RWPE1 (cell line): ENCODE measurements around the gene NPHS1.
"Not testable (repeated sequence)": the region's sequence is repeated elsewhere in the genome, so short reads cannot be mapped to it uniquely, and the experiment has no call there.

ENCODE experiments used
- CTCF ChIA-PET: fragments of 350-600 bp; sonication (Branson Sonifier 250); formaldehyde crosslinking; extraction: SDS; loops from one replicate; lab custom pipeline; 2021; lab: Yijun Ruan, JAX
- POLR2A ChIA-PET: fragments of 400-600 bp; formaldehyde crosslinking; extraction: SDS; loops from one replicate; lab custom pipeline; 2020; ENCODE audit warnings: antibody characterized with exemption; ENCODE audit not compliant: low non-redundant PET; lab: Yijun Ruan, JAX
- DNase-seq: peaks from one replicate; pipeline ENCODE4 v3.0.0; 2012; ENCODE audit warnings: low spot score
- H3K27ac ChIP-seq: fragments of 450-650 bp; 2 replicates; pipeline ENCODE4 v1.5.1; 2017
- CTCF ChIP-seq: fragments of 450-650 bp; conservative IDR thresholded peaks from 2 replicates; pipeline ENCODE4 v1.5.1; 2017; ENCODE audit warnings: low read depth, mild to moderate bottlenecking

Gene NPHS1

GRCh38 chr19:35845215-35846037 is 6.9 kb downstream of the NPHS1 start:
- TF ChIP-seq CTCF: no peak
- ChIA-PET CTCF (interaction anchor here (0.6 to 0.7 kb wide), 4 partner anchors 11 to 326 kb away, joined by 3 to 6 read pairs (median 4); no protein-coding TSS in a partner anchor), POLR2A (no interaction called here)
- peak; percentile 35 for DNase-seq
- no peak overlapping the region for H3K27ac ChIP-seq

- CTCF ChIA-PET: interaction anchor here (0.6 to 0.7 kb wide), 2 partner anchors 14 to 97 kb away, joined by 5 to 6 read pairs; no protein-coding TSS in a partner anchor
- TF ChIP-seq CTCF: no peak
- POLR2A ChIA-PET: no interaction called here
- no peak for DNase-seq
- H3K27ac ChIP-seq: no peak overlapping the region
These were observed 7.7 kb downstream of the NPHS1 start for GRCh38 chr19:35844482-35845214.

GRCh38 chr19:35843676-35844481 is 8.4 kb downstream of the NPHS1 start:
- POLR2A ChIA-PET: no interaction called here
- peak; percentile 41 for DNase-seq
- CTCF ChIA-PET: no interaction called here
- no peak for TF ChIP-seq CTCF
- H3K27ac ChIP-seq: no peak overlapping the region

GRCh38 chr19:35842666-35843272 is 9.5 kb downstream of the NPHS1 start:
- ChIA-PET POLR2A (no interaction called here), CTCF (no interaction called here)
- TF ChIP-seq CTCF: no peak
- no peak for DNase-seq
- H3K27ac ChIP-seq: no peak overlapping the region

DNA sequence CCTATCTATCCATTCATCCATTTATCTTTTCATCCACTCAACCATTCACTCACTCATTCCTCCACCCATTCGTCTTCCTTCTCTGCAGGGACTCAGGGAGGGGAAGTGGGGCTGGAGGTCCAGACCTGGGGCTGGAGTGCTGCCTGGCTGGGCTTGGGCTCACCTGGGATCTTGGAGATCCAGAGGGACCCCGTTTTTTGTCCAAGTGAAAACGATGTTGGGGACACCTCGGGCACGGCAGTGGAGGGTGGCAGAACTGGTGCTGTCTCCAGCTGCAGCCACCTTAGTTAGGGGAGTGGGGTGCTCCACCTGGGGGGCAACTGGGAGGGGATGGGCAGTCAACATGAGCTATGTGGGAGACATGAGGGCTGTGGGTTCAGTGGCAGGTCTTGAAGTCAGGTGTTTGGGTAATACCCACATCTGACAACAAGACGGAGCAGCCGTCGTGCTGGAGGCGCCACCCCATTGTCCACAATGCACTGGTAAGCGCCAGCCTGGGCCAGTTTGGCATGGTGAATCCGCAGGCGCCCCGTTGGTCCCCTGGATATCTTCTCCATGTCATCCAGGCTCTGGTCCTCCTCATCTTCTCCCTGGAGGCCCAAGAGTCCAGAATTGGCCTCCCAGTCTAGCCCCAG is 10.2 kb downstream of the NPHS1 start:
- CTCF ChIA-PET: no interaction called here
- no peak overlapping the region for H3K27ac ChIP-seq
- POLR2A ChIA-PET: no interaction called here
- no peak for TF ChIP-seq CTCF
- no peak for DNase-seq

- CTCF ChIA-PET: interaction anchor here (0.5 kb wide), 1 partner anchor 46 kb away, joined by 3 read pairs; no protein-coding TSS in a partner anchor
- POLR2A ChIA-PET: not testable (repeated sequence)
These were observed 16.2 kb downstream of the NPHS1 start for GRCh38 chr19:35836096-35836495.

More at GRCh38 chr19:35836096-35836495, 16.2 kb downstream of the NPHS1 start:
- not testable (repeated sequence) for H3K27ac ChIP-seq, DNase-seq
